Sigmoid colon (tissue), 4 donors: ENCODE results near the gene C1QTNF8.

Experiments used
- POLR2A ChIP-seq, 2 donors: fragments of 450-650 bp; IDR thresholded peaks; one replicate each; pipeline ENCODE4 v1.6.1; 2016; ENCODE audit warnings: antibody characterized with exemption in 2 of 2, mild to moderate bottlenecking in 2 of 2, moderate library complexity in 2 of 2
- POLR2AphosphoS5 ChIP-seq, 4 donors: sonication (generic); formaldehyde crosslinking; IDR thresholded peaks; one replicate each; pipeline ENCODE4 v1.6.1; 2017; ENCODE audit warnings: antibody characterized with exemption in 4 of 4
- TF ChIP-seq, protein P1 (sequence below), 4 experiments: fragments of 450-650 bp in 3 of 4; fragments of 200-600 bp in 1 of 4; IDR thresholded peaks; one replicate each; pipeline ENCODE4 v1.5.1; 2016 to 2019; ENCODE audit warnings: antibody characterized with exemption in 4 of 4, mild to moderate bottlenecking in 3 of 4, moderate library complexity in 2 of 4

DNA sequence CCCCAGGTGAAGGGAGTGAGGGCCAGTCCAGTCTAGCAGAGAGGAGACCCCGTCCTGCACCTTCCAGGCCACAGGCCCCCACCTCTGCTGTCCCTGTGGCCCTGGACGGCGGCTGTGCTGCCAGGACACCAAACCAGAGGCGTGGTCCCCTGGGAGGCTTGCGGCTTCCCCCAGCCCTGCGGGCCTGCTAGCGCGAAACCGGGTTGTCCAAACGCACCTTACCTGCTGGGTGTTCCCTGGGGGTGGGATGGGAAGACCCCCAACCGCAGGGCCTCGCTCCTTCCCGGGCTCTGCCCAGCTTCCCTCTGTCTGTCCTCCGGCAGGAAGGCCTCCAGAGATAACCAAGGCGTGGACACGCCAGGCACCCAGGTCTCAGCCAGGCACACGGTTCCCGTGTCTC is 37.2 kb upstream of the C1QTNF8 start:
- TF ChIP-seq, protein P1, sequence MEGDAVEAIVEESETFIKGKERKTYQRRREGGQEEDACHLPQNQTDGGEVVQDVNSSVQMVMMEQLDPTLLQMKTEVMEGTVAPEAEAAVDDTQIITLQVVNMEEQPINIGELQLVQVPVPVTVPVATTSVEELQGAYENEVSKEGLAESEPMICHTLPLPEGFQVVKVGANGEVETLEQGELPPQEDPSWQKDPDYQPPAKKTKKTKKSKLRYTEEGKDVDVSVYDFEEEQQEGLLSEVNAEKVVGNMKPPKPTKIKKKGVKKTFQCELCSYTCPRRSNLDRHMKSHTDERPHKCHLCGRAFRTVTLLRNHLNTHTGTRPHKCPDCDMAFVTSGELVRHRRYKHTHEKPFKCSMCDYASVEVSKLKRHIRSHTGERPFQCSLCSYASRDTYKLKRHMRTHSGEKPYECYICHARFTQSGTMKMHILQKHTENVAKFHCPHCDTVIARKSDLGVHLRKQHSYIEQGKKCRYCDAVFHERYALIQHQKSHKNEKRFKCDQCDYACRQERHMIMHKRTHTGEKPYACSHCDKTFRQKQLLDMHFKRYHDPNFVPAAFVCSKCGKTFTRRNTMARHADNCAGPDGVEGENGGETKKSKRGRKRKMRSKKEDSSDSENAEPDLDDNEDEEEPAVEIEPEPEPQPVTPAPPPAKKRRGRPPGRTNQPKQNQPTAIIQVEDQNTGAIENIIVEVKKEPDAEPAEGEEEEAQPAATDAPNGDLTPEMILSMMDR (IDR thresholded peaks at IDR 0.05): no peak
- no peak for TF ChIP-seq POLR2A (IDR thresholded peaks at IDR 0.05)
- no peak for TF ChIP-seq POLR2AphosphoS5 (IDR thresholded peaks at IDR 0.05)
